ENCODE measurements around the gene SPTBN2.

DNA sequence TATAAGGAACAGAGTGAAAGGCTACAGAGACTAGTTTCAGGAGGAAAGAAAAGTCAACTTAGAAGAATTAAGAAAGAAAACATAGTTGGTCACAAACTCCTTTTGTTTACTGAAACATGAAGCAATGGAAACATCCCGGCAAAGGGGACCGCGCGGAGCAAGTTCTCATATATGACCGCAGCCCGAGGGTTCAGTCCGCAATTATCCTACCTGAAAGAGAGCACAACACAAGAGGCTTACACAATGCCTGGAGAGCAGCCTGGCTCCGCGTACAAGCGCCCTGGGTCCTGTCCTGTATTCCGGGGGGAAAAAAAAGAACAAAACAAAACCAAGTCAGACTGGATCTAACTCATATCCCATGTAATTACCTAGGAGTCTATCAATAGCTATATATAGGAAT is 63.6 kb downstream of the SPTBN2 start:
- TF ChIP-seq CTCF (IDR thresholded peaks at IDR 0.05) = no peak
- TF ChIP-seq TCF7L2 (IDR thresholded peaks at IDR 0.05; ENCODE audit: low read depth, low read length) = no peak
